SU-DHL-6 (cell line): Measurements from ENCODE around the gene VWA8.

Experiments
- EZH2phosphoT487 ChIP-seq: fragments of 200-600 bp; sonication (generic), shearing (Covaris generic); conservative IDR thresholded peaks from 2 replicates; pipeline ENCODE4 v1.6.1; 2018; ENCODE audit warnings: mild to moderate bottlenecking, antibody characterized with exemption, low read length, moderate library complexity, mixed read lengths
- TF ChIP-seq, protein P1 (sequence below): fragments of 200-600 bp; sonication (generic); IDR thresholded peaks from one replicate; pipeline ENCODE4 v1.5.1; 2017; ENCODE audit warnings: antibody characterized with exemption, mild to moderate bottlenecking, low read length, moderate library complexity; ENCODE audit not compliant: insufficient read depth, poor library complexity, severe bottlenecking

DNA sequence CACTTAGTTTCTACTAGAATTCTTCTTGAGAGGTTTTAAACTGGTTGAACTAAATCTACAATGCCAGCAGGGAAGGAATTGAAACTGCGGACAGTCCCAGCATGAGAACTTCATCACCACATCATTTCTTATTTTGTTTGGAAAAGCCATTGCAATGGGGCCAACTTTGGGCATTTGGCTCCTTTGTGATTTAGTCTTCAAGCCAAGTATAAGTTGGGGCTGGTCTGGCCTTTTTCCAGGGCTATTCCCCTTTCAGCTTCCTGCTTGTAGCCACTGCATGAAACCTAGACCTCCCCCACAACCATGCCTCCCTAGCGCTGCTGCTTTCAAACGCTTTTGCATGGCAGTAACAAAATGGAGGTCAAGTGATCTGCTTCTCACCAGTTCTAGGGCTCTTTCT lies 361.3 kb downstream of the VWA8 start:
- TF ChIP-seq, protein P1, sequence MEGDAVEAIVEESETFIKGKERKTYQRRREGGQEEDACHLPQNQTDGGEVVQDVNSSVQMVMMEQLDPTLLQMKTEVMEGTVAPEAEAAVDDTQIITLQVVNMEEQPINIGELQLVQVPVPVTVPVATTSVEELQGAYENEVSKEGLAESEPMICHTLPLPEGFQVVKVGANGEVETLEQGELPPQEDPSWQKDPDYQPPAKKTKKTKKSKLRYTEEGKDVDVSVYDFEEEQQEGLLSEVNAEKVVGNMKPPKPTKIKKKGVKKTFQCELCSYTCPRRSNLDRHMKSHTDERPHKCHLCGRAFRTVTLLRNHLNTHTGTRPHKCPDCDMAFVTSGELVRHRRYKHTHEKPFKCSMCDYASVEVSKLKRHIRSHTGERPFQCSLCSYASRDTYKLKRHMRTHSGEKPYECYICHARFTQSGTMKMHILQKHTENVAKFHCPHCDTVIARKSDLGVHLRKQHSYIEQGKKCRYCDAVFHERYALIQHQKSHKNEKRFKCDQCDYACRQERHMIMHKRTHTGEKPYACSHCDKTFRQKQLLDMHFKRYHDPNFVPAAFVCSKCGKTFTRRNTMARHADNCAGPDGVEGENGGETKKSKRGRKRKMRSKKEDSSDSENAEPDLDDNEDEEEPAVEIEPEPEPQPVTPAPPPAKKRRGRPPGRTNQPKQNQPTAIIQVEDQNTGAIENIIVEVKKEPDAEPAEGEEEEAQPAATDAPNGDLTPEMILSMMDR: no peak
- no peak for TF ChIP-seq EZH2phosphoT487
